HG02970 (cell line): ENCODE data around the gene SPECC1.
"Not testable (repeated sequence)": the region's sequence is repeated elsewhere in the genome, so short reads cannot be mapped to it uniquely, and the experiment has no call there.

Experiments
- ATAC-seq: cut with Tn5 transposase; IDR thresholded peaks from one replicate; pipeline ENCODE4 v1.9.1; 2021; ENCODE audit warnings: mild to moderate bottlenecking, moderate library complexity, moderate number of reproducible peaks; ENCODE audit not compliant: unreplicated experiment, low FRiP score

The SPECC1 gene

DNA sequence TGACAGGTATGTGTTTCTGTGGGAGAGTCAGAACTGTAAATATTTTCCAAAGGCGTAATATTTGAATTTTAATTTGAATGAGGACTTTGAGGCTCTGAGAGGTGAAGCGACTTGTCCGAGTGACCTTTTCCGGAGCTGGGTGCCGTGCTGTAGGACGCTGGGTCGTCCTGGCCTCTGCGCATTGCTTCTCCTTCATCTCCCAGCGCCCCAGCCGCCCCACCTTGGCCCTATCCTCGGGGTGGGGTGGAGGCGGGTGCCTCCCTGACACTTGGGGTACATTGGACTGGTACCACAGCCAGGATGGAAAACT is 147.8 kb downstream of the SPECC1 start:
- no peak for ATAC-seq

DNA sequence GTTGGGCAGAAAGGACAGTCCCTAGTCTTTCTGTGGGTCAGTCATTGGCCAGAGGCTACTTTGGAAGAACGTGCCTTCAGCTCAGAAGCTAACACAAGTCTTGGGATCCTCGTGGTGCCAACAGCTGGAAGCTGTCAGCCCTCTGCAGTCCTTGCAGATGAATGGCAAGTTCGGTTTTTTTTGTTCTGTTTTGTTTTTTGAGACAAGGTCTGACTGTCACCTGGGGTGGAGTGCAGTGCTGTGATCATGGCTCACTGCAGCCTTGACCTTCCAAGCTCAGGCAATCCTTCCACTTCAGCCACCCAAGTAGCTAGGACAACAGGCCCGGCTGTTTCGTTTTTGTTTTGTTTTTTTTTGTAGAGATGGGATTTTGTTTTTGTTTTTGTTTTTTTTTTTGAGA is 149.4 kb downstream of the SPECC1 start:
- ATAC-seq: no peak

DNA sequence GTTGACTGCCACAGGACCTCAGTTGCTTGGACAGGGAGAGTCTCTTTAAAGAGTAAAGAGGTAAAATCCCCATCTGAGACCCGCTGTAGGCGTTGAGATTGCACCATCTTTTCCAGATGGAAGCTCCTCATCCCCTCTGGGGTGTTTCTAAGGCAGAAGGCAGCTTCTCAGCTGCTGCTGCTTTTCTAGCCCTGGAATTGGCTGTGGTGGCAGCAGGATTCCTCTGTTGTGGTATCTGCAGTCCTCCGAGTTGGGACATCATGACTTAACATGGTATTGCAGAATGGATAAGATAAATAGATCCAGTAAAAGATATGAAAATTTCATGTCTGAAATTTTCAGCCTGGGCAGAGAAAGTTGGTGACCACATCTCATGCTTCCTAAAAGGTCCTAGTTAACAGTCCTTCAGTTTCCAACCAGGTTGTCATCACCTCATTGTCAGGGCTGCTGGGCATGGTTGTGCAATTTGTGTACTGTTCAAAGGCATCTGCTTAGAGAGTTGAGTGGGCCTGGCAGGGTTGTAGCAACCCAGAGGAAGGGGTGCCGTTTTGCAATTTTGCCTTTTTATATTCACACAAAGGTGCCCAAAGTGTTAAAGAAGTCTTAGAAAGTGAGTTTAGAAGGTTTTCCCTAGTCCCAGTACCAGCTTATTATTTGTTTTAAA is 150.4 kb downstream of the SPECC1 start:
- ATAC-seq: no peak

DNA sequence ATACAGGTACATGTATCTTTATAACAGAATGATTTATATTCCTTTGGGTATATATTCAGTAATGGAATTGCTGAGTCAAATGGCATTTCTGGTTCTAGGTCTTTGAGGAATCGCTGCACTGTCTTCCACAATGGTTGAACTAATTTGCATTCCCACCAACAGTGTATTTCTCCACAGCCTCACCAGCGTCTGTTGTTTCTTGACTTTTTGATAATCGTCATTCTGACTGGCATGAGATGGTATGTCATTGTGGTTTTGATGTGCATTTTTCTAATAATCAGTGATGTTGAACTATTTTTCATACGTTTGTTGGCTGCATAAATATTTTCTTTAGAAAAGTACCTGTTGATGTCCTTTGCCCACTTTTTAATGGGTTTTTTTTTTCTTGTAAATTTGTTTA is 156.4 kb downstream of the SPECC1 start:
- not testable (repeated sequence) for ATAC-seq

DNA sequence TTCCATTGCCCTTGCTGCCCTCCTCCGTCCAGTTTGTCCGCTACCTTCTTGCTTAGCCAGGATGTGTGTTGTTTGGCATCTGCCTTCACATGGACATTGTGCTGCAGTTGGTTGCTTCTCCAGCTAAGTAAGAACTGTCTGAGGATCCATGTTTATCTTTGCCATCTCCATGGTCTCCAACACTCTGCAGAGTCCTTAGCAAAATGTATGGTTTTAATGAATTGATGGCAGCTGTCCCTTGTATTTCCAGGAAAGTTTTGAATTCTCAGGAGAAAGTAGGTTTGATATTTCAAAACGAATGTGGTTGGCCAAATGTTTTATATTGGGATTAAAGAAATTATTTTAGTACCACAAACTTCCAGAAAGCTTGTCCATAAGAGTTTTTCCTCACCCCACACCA is 160.9 kb downstream of the SPECC1 start:
- ATAC-seq: no peak

DNA sequence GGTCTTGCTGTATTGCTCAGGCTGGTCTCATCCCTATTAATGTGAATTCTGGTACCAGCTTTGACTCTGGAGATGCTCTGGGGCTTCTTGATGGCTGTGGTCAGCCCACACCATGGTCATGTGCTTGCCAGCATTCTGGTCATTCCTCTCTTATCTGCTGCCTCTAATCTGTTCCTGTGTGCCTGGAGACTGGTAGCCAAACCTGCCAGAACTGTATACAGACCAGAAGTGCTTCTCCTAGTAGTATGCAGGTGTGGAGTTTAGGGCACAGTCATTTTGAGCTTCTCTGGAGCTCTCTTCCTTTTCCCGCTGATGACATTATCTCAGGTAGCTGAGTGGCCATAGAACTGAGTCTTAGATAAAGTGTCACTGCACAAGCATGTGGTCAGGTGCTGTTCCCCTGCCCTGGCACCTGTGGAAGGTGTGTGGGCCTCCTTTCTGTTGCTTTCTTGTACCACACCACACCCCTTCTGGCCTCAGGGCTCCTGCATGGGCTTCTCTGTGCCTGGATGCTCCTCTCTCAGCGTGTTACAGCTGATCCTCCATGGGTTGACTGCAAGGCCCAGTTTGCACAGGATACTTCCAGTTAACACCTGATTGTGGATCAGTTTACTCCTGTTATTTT is 162.7 kb downstream of the SPECC1 start:
- no peak for ATAC-seq

DNA sequence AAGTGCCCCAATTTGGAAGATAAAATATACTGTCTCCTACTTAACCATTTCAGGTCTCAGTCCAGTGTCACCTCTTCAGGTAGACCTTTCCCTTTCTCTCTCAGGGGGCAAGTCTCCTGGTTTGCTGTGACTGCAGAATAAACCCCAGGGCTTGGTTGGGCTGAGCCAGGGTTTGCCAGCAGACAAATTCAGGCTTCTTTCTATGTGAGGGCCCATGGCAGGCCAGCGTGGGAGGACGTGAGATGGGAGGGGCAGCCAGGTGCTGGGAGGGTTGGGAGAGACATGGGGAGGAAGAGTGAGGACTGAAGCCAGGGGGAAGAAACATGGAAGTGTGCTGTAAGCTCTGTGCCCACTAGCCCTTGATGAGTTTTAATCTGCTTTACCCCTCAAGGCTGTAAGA is 163.2 kb downstream of the SPECC1 start:
- ATAC-seq: no peak

DNA sequence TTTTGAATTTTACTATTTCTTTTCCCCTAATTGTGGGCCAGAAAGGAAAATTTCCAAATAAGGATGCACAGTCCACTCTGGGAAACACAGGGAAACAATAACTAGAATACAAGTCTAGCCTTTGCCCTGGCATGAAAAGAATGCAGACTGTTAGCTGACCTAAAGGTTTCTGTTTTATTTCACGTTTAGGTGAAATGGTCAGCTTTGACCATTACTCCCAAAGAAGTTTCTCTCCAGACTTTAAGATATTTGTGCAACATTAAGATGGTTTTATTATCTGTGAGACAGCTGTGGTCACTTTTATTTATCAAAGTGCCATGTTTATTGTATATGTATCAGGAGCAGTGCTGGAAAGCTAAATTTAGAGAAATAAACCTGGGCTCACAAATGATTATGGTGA is 163.9 kb downstream of the SPECC1 start:
- ATAC-seq: no peak

DNA sequence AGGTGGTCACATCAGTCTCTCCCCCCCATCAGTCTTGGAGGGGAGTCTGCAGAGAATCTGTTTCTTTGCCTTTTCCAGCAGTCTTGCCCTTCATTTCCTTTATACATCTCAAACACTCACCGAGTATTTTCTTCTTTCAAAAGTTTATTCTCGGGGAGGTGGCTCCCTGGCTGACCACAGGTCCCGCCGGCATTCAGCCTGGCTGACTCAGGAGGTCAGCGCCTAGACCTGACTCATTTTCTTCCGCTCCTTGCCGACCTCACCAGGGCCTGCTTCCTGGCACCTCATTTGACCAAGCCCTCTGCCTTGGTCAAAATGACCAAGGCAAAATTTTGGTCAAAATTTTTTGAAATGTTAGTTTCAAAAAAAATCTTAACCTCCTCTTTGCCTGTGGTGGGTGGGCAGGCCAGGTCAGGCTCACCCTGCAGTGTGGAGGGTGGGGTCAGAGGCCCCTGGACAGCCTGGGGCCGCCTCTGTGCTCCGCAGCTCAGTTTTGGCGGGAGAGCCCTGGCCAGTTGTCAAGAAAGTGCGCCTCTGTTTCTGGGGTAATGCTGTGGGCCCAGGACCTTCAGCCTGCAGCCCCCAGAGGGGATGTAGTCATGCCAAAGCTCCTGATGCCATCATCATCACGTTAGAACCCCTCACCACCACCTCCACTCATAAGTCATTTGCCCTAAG is 165.6 kb downstream of the SPECC1 start:
- ATAC-seq: no peak

DNA sequence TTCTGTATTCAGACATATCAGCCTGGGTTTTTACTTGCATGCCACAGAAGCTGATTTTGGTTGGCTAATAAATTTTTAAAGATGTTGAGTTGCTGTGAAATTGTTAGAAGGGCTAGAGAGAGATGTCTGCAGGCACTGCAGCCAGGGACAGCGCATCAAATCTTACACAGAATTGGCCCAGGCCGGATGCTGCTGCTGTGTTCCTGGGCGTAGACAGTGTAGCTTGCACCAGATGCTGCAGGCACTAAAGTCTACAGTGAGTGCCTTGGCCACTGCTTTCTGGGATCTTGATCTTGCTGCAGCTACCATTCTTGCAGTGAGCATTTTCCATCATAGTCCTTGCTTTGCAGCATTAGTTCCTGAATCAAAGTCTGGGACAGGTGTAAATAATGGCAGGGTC is 169.9 kb downstream of the SPECC1 start:
- ATAC-seq: no peak

DNA sequence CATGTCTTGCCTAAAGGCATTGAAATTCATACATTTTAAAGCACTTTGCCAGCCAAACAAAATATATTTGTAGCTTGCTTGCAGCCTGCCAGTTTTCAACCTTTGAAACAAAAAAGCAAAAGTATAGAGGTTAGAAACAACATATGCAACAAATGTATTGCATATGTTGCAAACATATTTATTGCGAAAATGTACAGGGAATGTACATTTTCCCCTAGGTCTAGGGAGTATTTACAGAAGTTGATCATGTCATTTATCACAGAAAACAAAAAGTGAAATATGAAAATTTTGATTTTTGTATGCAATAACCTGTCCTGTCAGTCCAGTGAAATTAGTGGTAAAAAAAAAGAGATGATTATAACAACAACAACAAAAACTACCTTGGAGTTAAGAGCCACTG is 171.5 kb downstream of the SPECC1 start:
- no peak for ATAC-seq

DNA sequence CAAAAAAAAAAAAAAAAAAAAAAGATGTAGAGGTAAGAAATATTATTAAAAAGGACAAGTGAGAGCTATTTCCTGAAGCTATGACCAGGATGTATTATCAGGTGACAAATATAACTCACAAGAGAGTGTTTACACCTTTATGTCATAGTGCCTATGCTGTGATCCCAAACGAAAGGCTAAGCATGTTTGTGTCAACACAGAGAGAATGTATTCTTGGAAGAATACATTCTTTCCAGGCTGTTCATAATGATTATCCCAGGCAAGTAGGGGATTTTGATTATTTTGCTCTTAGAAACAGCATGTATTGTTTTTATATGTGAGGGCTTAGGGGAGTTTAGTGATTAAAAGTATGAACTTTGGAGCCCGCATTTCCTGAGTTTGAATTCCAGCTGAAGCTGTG is 175.0 kb downstream of the SPECC1 start:
- no peak for ATAC-seq

DNA sequence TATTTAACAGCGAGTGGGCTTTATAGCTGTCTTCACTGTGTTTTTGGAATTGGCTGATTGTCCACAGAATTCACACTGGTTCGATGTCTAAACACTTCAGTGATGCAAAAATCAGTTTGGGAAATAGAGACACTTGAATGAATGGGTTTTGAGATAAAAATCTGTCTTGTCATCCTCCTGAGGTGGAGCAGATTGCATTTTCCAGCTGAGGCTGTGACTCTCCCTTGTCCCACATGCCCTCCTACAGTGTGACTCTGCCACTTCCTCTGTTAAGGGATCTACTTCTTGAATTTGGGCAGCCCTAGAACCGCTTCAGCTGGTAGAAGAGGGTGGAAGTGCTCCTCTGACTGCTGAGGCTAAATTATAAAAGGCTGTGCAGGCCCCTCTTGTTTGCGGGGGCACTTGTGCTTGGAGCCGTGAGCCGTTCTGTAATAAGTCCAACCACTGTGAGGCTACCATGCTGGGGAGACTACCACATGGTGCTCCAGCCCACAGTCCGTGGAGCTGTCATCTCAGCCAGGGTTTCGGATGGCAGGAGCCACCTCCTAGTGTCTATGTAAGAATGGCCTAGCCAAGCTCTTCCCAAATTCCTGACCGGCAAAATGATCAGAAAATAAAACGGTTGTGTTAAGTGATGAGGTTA is 175.9 kb downstream of the SPECC1 start:
- ATAC-seq: no peak

DNA sequence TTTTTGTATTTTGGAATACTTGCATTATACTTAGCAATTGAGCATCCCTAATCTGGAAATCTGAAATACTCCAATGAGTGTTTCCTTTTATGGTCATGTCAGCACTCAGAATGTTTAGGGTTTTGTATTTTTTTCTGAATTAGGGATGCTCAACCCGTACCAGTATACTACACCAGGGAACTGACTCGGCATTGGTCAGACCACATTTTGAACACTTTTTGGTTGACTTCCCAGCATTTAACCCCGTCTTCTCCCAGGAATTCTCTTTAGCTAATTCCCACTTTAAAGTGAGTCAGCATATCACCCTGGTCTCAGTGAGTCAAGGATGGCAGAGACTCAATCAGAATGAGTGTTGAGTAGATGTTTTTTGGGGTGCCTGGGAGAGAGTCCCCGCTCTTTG is 177.9 kb downstream of the SPECC1 start:
- no peak for ATAC-seq

DNA sequence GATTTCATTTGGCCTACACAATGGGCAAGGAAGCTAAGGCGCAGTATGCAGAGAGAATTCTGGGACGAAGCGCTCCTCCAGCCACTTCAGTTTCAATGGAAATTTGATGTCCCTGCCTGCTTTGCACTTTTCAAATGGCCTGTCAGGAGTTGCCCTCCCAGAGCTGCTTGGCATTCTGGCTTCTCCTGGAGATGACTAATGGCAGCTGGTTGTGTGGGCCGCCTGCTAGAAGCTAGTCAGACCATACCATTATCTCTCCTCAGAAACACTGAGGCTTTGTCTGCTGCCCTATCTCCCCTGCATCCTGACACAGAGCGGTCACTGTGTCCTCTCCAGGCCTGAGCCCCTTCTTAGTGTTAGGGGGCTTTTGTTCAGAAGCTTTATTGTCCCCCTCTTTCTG is 180.1 kb downstream of the SPECC1 start:
- no peak for ATAC-seq

DNA sequence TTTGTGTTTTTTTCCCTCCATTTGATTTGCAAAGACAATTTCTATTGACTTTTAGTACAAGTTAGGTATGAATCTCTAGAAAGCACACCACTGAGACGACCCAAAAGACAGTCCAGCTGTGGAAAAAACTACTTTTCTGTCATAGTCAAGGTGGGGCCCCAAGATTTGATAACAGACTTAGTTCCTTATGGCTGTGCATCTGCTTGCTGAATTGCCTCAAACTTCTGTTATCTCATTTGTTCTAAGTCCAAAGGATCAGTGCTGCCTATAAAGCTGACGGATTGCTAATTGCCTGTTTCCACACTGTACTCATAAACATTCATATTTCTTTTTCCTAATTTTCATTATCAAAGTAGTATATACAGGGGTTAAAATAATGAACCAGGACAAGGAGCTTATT is 180.8 kb downstream of the SPECC1 start:
- ATAC-seq: no peak

DNA sequence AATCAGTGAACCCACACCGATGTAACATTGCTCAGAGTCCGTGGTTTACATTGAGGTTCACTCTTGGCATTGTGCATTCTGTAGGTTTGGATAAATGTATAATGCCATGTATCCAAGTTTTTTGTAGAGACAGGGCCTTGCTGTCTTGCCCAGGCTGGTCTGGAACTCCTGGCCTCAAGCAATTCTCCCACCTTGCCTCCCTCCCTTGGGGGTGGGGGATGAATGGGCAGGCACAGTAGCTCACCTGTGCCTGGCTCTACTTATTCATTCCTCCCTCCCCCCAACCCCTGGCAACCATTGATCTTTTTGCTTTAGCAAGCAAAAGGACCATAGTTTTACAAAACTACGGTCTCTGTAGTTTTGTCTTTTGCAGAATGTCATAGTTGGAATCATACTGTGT is 181.4 kb downstream of the SPECC1 start:
- ATAC-seq: no peak

DNA sequence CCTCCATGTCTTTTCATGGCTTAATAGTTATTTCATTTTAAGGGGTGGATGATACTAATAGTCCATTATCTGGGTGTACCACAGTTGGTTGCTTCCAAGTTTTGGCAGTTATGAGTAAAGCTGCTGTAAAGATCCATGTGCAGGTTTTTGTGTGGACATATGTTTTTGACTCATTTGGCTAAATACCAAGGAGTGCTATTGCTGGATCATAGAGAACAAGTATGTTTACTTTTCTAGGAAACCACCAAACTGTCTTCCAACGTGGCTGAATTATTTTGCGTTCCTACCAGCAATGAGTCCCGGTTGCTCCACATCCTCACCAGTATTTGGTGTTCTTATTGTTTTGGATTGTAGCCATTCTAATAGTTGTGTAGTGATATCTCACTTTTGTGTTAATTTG is 181.9 kb downstream of the SPECC1 start:
- no peak for ATAC-seq

DNA sequence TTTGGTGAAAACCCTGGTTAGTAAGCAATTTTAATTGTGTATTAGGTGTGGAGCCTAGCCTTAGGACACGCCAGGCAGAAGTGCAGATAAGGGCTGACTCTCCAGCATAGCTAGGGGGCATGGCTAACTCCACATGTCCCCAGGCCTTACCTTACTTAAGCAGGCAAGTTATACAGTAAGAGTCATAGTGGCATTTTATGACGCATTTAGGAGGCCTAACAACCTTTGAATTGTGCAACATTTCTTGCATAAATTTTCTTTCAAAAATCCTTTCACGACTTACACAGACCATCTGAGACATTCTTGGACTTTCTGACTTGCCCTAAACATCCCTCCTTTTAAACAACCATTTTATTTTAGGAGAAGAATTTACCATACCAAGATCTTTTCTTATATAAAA is 187.1 kb downstream of the SPECC1 start:
- not testable (repeated sequence) for ATAC-seq

DNA sequence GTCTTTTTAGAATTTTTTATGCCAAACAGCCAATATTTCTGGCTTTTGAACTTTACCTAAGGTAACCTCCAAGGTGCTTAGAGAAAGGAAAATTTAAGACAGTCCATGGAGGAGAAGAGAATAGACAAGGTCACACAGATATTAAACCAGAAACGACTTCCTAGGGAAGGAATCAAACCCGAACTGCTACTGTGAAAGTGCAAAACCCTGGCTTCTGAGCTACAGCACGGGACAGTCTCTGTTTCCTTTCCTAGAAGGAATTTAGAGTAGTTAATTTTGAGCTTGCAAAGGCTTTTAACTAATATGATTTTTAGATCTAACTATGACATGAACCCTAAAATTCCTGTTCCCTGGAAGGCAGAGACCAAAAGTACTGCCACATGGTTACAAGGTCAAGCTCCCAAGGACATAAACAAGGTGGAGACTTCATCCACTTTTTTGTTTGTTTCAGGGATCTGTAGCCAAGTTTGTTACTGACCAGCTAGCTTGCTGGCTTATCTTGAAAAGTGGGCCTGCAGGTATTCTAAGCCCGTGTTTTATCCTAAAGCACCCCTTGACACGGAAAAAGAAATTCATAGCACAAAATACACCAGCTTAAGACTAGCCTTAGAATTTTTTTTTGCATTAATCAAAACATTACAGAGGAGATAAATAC is 188.2 kb downstream of the SPECC1 start:
- no peak for ATAC-seq
